ENCODE results near the gene CHD6. TPM values are rescaled to one million over a fixed set of nuclear protein-coding genes. Genes with fewer than 3 reads are reported as not detected.

Gene CHD6
- total RNA-seq, 1 experiment from 2014 or later = 46.7 TPM

GRCh38 chr20:41394931-41395666, 223.1 kb downstream of the CHD6 start:
- Histone ChIP-seq H3K27ac (ENCODE audit: low read depth, low read length, poor library complexity, severe bottlenecking) (no peak overlapping the region), H3K4me3 (ENCODE audit: low read depth, low read length, poor library complexity, severe bottlenecking) (no peak overlapping the region), H3K4me1 (ENCODE audit: insufficient read depth, low read length, poor library complexity, severe bottlenecking) (no peaks in the 10 kb centered on the region), H3K27me3 (replicated peaks; ENCODE audit: insufficient read depth, low read depth, low read length, poor library complexity) (no peaks in the 10 kb centered on the region), H3K36me3 (ENCODE audit: insufficient read depth, low read length, poor library complexity, severe bottlenecking) (no peaks in the 10 kb centered on the region), H3K9me3 (ENCODE audit: low read depth, low read length, poor library complexity, severe bottlenecking) (no peaks in the 10 kb centered on the region)
- intact Hi-C loops (cut with micrococcal nuclease; ENCODE audit: unreplicated experiment) = no loop called here
- POLR2A ChIA-PET (ENCODE audit: low non-redundant PET) = no interaction called here
- no peak for DNase-seq (ENCODE audit: low spot score)
- TF ChIP-seq CTCF (conservative IDR thresholded peaks at IDR 0.05; ENCODE audit: low read depth, low read length) (no peak), EZH2 (IDR thresholded peaks at IDR 0.05; ENCODE audit: borderline replicate concordance, low read depth, low read length, poor library complexity, severe bottlenecking) (no peak)
- BruUV-seq (replicated peaks) = no TSS peak
- CTCF ChIA-PET = no interaction called here

- H3K9me3 ChIP-seq (ENCODE audit: low read depth, low read length, poor library complexity, severe bottlenecking) = no peaks in the 10 kb centered on the region
- BruUV-seq (replicated peaks) = no TSS peak
- DNase-seq (ENCODE audit: low spot score) = no peak
- no peak overlapping the region for H3K4me3 ChIP-seq (ENCODE audit: low read depth, low read length, poor library complexity, severe bottlenecking)
- H3K4me1 ChIP-seq (ENCODE audit: insufficient read depth, low read length, poor library complexity, severe bottlenecking) = no peaks in the 10 kb centered on the region
- H3K27ac ChIP-seq (ENCODE audit: low read depth, low read length, poor library complexity, severe bottlenecking) = no peak overlapping the region
- ChIA-PET POLR2A (ENCODE audit: low non-redundant PET) (no interaction called here), CTCF (no interaction called here)
- H3K36me3 ChIP-seq (ENCODE audit: insufficient read depth, low read length, poor library complexity, severe bottlenecking) = no peaks in the 10 kb centered on the region
- H3K27me3 ChIP-seq (replicated peaks; ENCODE audit: insufficient read depth, low read depth, low read length, poor library complexity) = no peaks in the 10 kb centered on the region
- TF ChIP-seq CTCF (conservative IDR thresholded peaks at IDR 0.05; ENCODE audit: low read depth, low read length) (no peak), EZH2 (IDR thresholded peaks at IDR 0.05; ENCODE audit: borderline replicate concordance, low read depth, low read length, poor library complexity, severe bottlenecking) (no peak)
- intact Hi-C loops (cut with micrococcal nuclease; ENCODE audit: unreplicated experiment) = no loop called here
Measured at GRCh38 chr20:41394081-41394480, 224.1 kb downstream of the CHD6 start.

GRCh38 chr20:41393705-41394066, 224.5 kb downstream of the CHD6 start:
- Histone ChIP-seq H3K4me3 (ENCODE audit: low read depth, low read length, poor library complexity, severe bottlenecking) (no peak overlapping the region), H3K36me3 (ENCODE audit: insufficient read depth, low read length, poor library complexity, severe bottlenecking) (no peaks in the 10 kb centered on the region), H3K27ac (ENCODE audit: low read depth, low read length, poor library complexity, severe bottlenecking) (no peak overlapping the region), H3K27me3 (replicated peaks; ENCODE audit: insufficient read depth, low read depth, low read length, poor library complexity) (no peaks in the 10 kb centered on the region), H3K9me3 (ENCODE audit: low read depth, low read length, poor library complexity, severe bottlenecking) (no peaks in the 10 kb centered on the region), H3K4me1 (ENCODE audit: insufficient read depth, low read length, poor library complexity, severe bottlenecking) (no peaks in the 10 kb centered on the region)
- ChIA-PET CTCF (no interaction called here), POLR2A (ENCODE audit: low non-redundant PET) (no interaction called here)
- TF ChIP-seq CTCF (conservative IDR thresholded peaks at IDR 0.05; ENCODE audit: low read depth, low read length) (no peak), EZH2 (IDR thresholded peaks at IDR 0.05; ENCODE audit: borderline replicate concordance, low read depth, low read length, poor library complexity, severe bottlenecking) (no peak)
- intact Hi-C loops (cut with micrococcal nuclease; ENCODE audit: unreplicated experiment) = no loop called here
- no peak for DNase-seq (ENCODE audit: low spot score)
- no TSS peak for BruUV-seq (replicated peaks)

Measured in A673 (cell line).